GM12865 (cell line): ENCODE results near the gene BIN1.
A peak's percentile ranks its signal among the peaks of the same experiment; 100 is the strongest.
"Not testable (repeated sequence)": the region's sequence is repeated elsewhere in the genome, so short reads cannot be mapped to it uniquely, and the experiment has no call there.

Source experiments
- DNase-seq: peaks from one replicate; pipeline ENCODE4 v3.0.0; 2010; ENCODE audit warnings: low read depth
- H3K4me3 ChIP-seq: 2 replicates; pipeline ENCODE4 v1.5.1; 2011; ENCODE audit warnings: mild to moderate bottlenecking, low read depth, low read length, control low read depth
- TF ChIP-seq, protein P1 (sequence below): IDR thresholded peaks from 2 replicates; pipeline ENCODE4 v1.5.1; 2011; ENCODE audit warnings: low read length, control low read depth, low read depth, inconsistent platforms; ENCODE audit not compliant: insufficient read depth; ENCODE audit errors: missing control alignments

The BIN1 gene

DNA sequence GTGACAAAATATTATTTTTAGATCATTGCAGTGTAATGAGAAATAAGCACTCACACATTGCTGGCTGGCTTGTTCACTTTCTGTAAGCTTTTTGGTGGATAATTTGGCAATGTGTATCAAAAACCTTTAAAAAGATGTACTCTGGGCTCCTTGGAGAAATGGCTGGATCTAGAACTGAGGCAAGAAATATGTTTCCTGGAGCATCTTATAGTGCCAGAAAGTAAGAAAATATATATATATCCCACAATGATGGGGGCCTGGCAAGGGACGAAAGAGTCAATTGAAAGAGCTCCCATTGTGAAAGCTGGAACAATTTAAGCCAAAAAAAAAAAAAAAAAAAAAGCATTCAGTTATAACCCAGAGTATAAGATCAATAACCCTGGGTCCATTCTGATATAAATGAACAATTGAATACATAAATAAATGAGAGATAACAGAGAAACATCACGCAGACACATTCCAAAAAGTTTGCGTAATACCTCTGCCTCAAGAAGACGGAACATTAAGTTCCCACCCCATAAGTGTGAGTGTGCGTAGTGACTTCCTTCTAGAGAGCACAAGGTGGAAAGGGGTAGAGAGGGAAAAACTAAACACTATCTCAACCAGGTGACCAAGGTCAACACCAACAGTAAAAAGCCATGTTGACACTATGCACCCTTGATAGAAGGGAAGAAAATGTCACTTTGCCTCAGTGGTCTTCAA, 77.5 kb downstream of the BIN1 start:
- DNase-seq, result no peak
- no peak overlapping the region for H3K4me3 ChIP-seq
- TF ChIP-seq, protein P1, sequence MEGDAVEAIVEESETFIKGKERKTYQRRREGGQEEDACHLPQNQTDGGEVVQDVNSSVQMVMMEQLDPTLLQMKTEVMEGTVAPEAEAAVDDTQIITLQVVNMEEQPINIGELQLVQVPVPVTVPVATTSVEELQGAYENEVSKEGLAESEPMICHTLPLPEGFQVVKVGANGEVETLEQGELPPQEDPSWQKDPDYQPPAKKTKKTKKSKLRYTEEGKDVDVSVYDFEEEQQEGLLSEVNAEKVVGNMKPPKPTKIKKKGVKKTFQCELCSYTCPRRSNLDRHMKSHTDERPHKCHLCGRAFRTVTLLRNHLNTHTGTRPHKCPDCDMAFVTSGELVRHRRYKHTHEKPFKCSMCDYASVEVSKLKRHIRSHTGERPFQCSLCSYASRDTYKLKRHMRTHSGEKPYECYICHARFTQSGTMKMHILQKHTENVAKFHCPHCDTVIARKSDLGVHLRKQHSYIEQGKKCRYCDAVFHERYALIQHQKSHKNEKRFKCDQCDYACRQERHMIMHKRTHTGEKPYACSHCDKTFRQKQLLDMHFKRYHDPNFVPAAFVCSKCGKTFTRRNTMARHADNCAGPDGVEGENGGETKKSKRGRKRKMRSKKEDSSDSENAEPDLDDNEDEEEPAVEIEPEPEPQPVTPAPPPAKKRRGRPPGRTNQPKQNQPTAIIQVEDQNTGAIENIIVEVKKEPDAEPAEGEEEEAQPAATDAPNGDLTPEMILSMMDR, result no peak

DNA sequence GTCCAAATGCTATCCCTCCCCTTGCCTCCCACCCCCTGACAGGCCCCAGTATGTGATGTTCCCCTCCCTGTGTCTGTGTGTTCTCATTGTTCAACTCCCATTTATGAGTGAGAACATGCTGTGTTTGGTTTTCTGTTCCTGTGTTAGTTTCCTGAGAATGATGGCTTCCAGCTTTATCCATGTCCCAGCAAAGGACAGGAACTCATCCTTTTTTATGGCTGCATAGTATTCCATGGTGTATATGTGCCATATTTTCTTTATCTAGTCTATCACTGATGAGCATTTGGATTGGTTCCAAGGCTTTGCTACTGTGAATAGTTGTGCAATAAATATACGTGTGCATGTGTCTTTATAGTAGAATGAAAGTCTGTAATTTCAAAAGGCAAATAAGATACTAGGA, 78.2 kb downstream of the BIN1 start:
- DNase-seq, H3K4me3 ChIP-seq: not testable (repeated sequence)

DNA sequence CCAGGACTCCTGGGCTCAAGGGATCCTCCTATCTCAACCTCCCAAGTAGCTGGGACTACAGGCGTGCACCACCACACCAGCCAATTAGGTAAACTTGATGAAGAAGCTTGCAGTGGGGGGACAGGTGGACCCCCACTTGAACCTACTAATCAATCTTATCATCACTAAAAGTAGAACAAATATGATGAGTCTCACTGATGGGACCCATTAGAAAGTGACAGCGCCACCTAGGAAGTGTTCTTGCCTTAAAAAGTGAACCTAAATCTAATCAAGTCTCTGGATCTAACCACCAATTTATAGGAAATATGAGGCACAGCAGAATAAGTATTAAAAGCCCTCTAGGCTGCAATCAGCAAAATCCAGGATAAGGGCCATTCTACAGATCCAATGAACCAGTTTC, 79.2 kb downstream of the BIN1 start:
- DNase-seq, result no peak
- TF ChIP-seq, protein P1, result no peak
- no peak overlapping the region for H3K4me3 ChIP-seq

DNA sequence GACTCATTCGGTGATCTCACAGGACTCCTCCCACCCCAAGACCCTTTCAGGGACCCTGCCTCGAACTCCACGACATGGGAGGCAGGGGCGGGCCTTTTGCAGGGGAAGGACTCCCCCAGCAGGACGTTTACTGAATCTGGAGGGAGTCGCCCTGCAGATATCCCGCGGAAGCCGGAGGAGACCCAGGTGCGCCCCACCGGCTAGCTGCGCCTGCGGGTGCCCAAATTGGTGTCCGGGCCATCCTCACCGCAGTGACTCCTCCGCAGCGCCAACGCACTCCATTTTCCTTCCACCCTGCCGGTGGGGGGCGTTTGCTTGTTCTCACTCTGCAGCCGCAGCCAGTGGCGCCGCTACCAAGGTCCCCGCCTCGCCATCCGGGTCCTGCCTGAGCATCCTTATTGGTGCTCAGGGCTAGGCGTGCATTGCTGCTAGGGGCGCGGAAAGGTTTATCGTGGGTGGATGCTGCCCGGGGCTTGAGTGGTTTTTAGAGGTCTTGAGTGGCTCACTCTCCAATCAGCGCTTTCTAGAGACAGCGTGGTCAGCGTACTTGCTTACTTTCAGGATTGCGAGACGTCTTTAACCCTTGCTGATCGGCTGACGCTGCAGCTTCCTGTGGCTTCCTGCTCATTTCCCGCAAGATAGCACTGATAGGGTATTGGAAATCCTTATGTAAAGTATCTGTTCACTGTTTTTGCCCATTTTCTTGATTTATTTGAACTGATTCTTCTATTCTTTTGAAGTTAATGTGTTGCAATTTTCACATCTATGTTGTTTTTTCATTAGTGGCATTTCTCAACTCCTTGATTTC, 81.4 kb downstream of the BIN1 start:
- TF ChIP-seq, protein P1, result peak; percentile 10
- peak overlapping the region; percentile 47 for H3K4me3 ChIP-seq
- peak; percentile 51 for DNase-seq

DNA sequence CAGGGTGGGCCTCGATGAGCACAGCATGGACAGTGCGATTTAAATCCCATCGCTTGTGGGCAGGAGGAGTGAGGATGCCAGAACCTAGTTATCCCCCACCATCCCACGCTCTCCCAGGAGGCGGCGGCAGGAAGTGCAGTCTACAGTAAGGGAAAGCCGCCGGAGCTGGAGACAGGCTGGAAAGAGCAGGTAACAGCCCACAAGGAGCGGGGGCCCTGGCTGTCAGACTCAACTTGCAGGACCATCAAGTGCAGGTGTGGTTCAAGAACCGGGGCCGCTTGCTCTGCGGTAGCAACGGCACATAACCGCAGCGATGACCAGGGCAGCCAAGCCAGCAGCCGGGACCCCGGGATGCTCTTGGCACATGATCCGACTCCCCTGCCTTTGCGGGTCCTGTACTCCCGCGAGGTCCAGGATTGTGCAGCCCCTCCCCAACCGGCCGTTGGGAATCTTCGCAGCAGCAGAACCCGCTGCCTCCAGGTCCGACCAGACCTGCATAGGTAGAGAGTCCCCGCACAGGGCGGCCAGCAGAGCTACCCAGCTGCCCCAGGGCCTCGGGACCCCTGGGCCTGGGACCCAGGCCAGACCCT, 82.1 kb downstream of the BIN1 start:
- TF ChIP-seq, protein P1, result no peak
- DNase-seq, result no peak
- no peak overlapping the region for H3K4me3 ChIP-seq

DNA sequence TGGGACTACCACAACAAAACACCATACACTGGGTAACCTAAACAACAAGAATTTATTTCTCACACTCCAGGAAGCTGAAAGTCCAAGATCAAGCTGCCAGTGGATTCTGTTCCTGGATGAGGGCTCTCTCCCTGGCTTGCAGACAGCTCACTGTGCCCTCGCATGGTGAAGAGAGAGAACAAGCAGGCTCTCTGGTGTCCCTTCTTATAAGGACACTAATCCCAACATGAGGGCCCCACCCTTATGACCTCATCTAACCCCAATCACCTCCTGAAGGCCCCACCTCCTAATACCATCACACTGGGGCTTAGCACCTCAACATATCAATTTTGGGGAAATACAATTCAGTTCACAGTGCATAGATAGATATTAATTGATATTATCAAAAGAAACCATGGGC, 83.5 kb downstream of the BIN1 start:
- no peak overlapping the region for H3K4me3 ChIP-seq
- TF ChIP-seq, protein P1, result no peak
- DNase-seq, result no peak

DNA sequence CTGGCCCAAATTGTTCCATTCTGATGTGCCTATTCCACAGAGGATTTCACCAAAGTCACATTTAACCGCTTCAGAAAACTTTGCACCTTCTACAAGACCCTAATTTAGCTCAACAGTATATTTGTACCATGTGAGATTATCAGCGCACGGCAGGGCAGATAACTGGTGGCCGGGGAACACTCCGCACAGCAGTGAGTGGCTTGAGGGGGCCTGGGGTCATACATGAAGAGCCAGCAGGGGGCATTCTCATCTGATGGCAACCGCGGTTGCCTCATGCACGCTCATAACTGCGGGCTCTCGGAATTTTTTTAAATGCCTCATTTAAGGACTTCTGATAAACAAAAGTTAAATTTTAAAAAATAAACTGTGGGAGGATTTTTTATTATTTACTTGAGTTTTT, 84.1 kb downstream of the BIN1 start:
- TF ChIP-seq, protein P1, result no peak
- no peak overlapping the region for H3K4me3 ChIP-seq
- DNase-seq, result no peak
